Fibroblast of pulmonary artery (primary cell): ENCODE measurements around the gene PTPRM.

ENCODE experiments used
- DNase-seq: peaks from one replicate; pipeline ENCODE4 v3.0.0-alpha.2; 2010; ENCODE audit warnings: low read depth
- H3K4me3 ChIP-seq: replicated peaks from 2 replicates; pipeline ENCODE4 v1.5.1; 2011; ENCODE audit warnings: low read depth, mild to moderate bottlenecking, control low read depth, low read length, moderate library complexity
- CTCF ChIP-seq: IDR thresholded peaks from 2 replicates; pipeline ENCODE4 v1.5.1; 2011; ENCODE audit warnings: mild to moderate bottlenecking, control low read depth, low read length, inconsistent platforms; ENCODE audit errors: missing control alignments

The PTPRM gene

GRCh38 chr18:7646174-7646886 is 79.2 kb downstream of the PTPRM start:
- no peak for DNase-seq
- TF ChIP-seq CTCF = no peak

GRCh38 chr18:7647500-7647899 is 80.4 kb downstream of the PTPRM start:
- no peak for TF ChIP-seq CTCF
- H3K4me3 ChIP-seq = no peak overlapping the region
- no peak for DNase-seq

More at GRCh38 chr18:7646174-7646886, 79.2 kb downstream of the PTPRM start:
- no peak overlapping the region for H3K4me3 ChIP-seq

GRCh38 chr18:7657050-7657449 is 89.9 kb downstream of the PTPRM start:
- TF ChIP-seq CTCF = no peak
- no peak overlapping the region for H3K4me3 ChIP-seq
- no peak for DNase-seq

GRCh38 chr18:7657937-7658336 is 90.8 kb downstream of the PTPRM start:
- no peak overlapping the region for H3K4me3 ChIP-seq
- no peak for TF ChIP-seq CTCF
- no peak for DNase-seq

GRCh38 chr18:7658701-7659100 is 91.6 kb downstream of the PTPRM start:
- no peak for TF ChIP-seq CTCF
- no peak overlapping the region for H3K4me3 ChIP-seq
- no peak for DNase-seq

- H3K4me3 ChIP-seq = no peak overlapping the region
- no peak for DNase-seq
- no peak for TF ChIP-seq CTCF
These were observed 94.1 kb downstream of the PTPRM start for GRCh38 chr18:7661207-7661606.

GRCh38 chr18:7662866-7663265 is 95.8 kb downstream of the PTPRM start:
- H3K4me3 ChIP-seq = no peak overlapping the region
- DNase-seq = no peak
- TF ChIP-seq CTCF = no peak
